ENCODE measurements around the gene GABRR1.
A peak's percentile ranks its signal among the peaks of the same experiment; 100 is the strongest.

GABRR1 gene

GRCh38 chr6:89146718-89147700, 70.1 kb downstream of the GABRR1 start:
- no peak for TF ChIP-seq CREB5 (CRISPR knock-in tag; IDR thresholded peaks at IDR 0.05; ENCODE audit: low read depth)
- peak; percentile 53 for ATAC-seq

DNA sequence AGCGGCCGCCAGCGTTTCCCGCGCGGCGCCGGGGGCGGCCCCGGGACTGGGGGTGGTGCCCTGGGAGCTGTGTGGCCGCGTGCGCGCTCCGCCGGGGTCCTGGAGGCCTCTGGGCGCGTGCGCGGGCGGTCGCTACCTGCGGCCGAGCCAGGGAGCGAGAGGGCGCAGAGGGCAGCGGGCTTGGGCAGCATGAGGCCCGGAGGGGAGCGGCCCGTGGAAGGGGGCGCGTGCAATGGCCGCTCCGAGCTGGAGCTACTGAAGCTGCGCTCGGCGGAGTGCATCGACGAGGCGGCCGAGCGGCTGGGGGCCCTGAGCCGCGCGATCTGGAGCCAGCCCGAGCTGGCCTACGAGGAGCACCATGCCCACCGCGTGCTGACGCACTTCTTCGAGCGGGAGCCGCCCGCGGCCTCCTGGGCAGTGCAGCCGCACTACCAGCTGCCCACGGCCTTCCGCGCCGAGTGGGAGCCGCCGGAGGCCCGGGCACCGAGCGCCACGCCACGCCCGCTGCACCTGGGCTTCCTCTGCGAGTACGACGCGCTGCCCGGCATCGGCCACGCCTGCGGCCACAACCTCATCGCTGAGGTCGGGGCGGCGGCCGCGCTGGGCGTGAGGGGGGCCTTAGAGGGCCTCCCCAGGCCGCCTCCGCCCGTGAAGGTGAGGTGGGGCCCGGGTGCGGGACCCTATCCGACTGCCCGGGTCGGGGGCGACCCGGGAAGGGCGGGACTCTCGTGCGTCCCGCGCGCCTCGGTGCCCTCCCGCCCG, 71.0 kb downstream of the GABRR1 start, which contains the start of gene PM20D2:
Gene PM20D2, plus strand, starts transcription at position 100 of the 762 bp plus-strand sequence. Its CDS starts 90 bp downstream, at position 190.
- peak; percentile 88 for ATAC-seq
- TF ChIP-seq ARNTL (CRISPR knock-in tag; IDR thresholded peaks at IDR 0.05; ENCODE audit: borderline replicate concordance, low read depth) (no peak), ZNF565 (CRISPR knock-in tag; conservative IDR thresholded peaks at IDR 0.05; ENCODE audit: low read depth) (no peak), RARB (CRISPR knock-in tag; IDR thresholded peaks at IDR 0.05) (no peak), CSDC2 (CRISPR knock-in tag; IDR thresholded peaks at IDR 0.05) (no peak), ISL1 (CRISPR knock-in tag; IDR thresholded peaks at IDR 0.05) (no peak), TCF4 (CRISPR knock-in tag; IDR thresholded peaks at IDR 0.05; ENCODE audit: borderline replicate concordance) (no peak), TOX (CRISPR knock-in tag; IDR thresholded peaks at IDR 0.05; ENCODE audit: borderline replicate concordance) (no peak)
- TF ChIP-seq, protein P1, sequence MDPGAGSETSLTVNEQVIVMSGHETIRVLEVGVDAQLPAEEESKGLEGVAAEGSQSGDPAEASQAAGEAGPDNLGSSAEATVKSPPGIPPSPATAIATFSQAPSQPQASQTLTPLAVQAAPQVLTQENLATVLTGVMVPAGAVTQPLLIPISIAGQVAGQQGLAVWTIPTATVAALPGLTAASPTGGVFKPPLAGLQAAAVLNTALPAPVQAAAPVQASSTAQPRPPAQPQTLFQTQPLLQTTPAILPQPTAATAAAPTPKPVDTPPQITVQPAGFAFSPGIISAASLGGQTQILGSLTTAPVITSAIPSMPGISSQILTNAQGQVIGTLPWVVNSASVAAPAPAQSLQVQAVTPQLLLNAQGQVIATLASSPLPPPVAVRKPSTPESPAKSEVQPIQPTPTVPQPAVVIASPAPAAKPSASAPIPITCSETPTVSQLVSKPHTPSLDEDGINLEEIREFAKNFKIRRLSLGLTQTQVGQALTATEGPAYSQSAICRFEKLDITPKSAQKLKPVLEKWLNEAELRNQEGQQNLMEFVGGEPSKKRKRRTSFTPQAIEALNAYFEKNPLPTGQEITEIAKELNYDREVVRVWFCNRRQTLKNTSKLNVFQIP (CRISPR knock-in tag; IDR thresholded peaks at IDR 0.05; ENCODE audit: borderline replicate concordance, low read depth) = no peak

- no peak for TF ChIP-seq ZNF565 (CRISPR knock-in tag; conservative IDR thresholded peaks at IDR 0.05; ENCODE audit: low read depth)
- peak; percentile 65 for ATAC-seq
These were observed 71.8 kb downstream of the GABRR1 start for GRCh38 chr6:89145091-89145955.

DNA sequence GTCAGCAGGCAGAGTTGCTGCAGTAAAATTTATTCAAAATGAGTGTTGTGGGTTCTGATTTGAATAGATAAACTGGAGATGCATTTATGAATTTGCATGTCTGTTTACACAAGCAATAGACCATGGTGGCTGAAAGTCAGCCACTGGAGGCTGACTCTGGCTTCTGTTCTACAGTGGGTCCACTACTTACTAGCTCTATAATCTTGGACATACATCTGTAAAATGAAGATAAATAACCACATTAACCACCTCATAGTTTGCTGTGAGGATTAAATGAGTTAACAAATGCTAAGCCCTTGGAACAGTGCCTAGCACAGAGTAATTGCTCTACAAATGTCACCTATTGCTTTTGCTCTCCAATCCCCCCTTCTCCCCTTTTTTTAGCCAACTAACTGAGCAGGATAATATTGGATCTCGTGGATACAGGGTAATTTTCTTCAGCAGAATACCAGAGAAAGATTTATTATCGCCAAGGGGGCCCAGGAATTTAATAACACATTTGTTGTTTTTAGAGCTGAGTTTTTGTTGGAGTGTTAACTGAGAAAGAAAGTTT, 72.7 kb downstream of the GABRR1 start:
- no peak for TF ChIP-seq TOX (CRISPR knock-in tag; IDR thresholded peaks at IDR 0.05; ENCODE audit: borderline replicate concordance)
- TF ChIP-seq ESRRG (CRISPR knock-in tag; IDR thresholded peaks at IDR 0.05) = no peak
- TF ChIP-seq, protein P1 (CRISPR knock-in tag; IDR thresholded peaks at IDR 0.05; ENCODE audit: borderline replicate concordance, low read depth) = no peak
- no peak for TF ChIP-seq PPARA (CRISPR knock-in tag; IDR thresholded peaks at IDR 0.05; ENCODE audit: borderline replicate concordance)
- TF ChIP-seq SNAI2 (CRISPR knock-in tag; IDR thresholded peaks at IDR 0.05) = no peak
- no peak for TF ChIP-seq OSR1 (CRISPR knock-in tag; IDR thresholded peaks at IDR 0.05)
- no peak for TF ChIP-seq ZNF70 (CRISPR knock-in tag; IDR thresholded peaks at IDR 0.05)
- TF ChIP-seq TCF4 (CRISPR knock-in tag; IDR thresholded peaks at IDR 0.05; ENCODE audit: borderline replicate concordance) = no peak
- ATAC-seq = no peak

DNA sequence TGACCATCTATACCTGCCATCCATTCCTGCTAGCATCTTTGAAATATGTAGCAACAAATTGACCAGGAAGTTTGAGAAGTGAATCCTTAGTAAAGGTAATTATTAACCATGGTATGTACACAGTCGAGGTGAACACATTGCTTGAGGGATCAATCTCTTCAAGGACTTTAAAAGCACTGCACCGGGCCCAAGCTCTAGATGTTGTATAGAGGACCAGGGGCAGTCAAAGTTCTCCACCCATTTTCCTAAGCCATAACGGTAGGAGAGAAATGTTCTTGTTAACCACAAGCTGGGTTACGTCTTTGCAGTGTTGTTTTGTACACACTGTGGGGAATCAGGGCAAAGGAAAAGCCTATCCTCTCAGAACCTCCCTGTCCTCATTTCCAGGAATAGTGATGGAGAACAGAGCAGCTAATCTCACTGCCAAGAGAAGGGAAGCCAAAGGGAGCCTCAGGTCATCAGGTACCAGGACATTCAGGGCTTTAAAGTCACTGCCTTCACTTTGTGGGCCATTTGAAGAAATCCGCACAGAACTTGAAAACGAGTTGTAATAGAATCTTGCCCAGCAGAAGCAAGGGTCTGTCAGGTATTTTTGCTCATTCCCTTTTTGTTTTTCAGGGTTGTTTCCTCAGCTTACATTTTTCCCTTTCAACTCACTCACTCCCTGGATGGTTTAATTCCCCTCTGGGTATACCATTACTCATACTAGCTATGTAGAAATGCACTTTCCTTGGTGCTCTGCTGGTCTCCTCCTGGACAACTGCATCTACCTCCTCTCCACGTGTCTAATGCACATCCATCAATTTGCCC, 76.6 kb downstream of the GABRR1 start:
- no peak for ATAC-seq

More for the DNA sequence above, 76.6 kb downstream of the GABRR1 start:
- TF ChIP-seq ZNF565 (CRISPR knock-in tag; conservative IDR thresholded peaks at IDR 0.05; ENCODE audit: low read depth) = no peak
- TF ChIP-seq TCF4 (CRISPR knock-in tag; IDR thresholded peaks at IDR 0.05; ENCODE audit: borderline replicate concordance) = no peak
- no peak for TF ChIP-seq BACH2 (CRISPR knock-in tag; IDR thresholded peaks at IDR 0.05; ENCODE audit: borderline replicate concordance)
- no peak for TF ChIP-seq TSHZ2 (CRISPR knock-in tag; IDR thresholded peaks at IDR 0.05)
- no peak for TF ChIP-seq ARNTL (CRISPR knock-in tag; IDR thresholded peaks at IDR 0.05; ENCODE audit: borderline replicate concordance, low read depth)
- no peak for TF ChIP-seq ZC3H10 (CRISPR knock-in tag; IDR thresholded peaks at IDR 0.05)
- TF ChIP-seq TOX (CRISPR knock-in tag; IDR thresholded peaks at IDR 0.05; ENCODE audit: borderline replicate concordance) = no peak
- TF ChIP-seq GLIS3 (CRISPR knock-in tag; IDR thresholded peaks at IDR 0.05) = no peak
- no peak for TF ChIP-seq CREB5 (CRISPR knock-in tag; IDR thresholded peaks at IDR 0.05; ENCODE audit: low read depth)
- TF ChIP-seq SNAI2 (CRISPR knock-in tag; IDR thresholded peaks at IDR 0.05) = no peak
